Ishikawa (cell line): Measurements from ENCODE around the gene GRIN1.

Experiments
- CEBPB ChIP-seq: IDR thresholded peaks from 2 replicates; pipeline ENCODE4 v1.6.1; 2012
- EP300 ChIP-seq: IDR thresholded peaks from 2 replicates; pipeline ENCODE4 v1.6.1; 2012; ENCODE audit warnings: borderline replicate concordance
- MAX ChIP-seq: IDR thresholded peaks from 2 replicates; pipeline ENCODE4 v1.6.1; 2012
- RAD21 ChIP-seq: IDR thresholded peaks from 2 replicates; pipeline ENCODE4 v1.6.1; 2012; ENCODE audit warnings: low read depth
- TAF1 ChIP-seq: IDR thresholded peaks from 2 replicates; pipeline ENCODE4 v1.6.1; 2012; ENCODE audit warnings: low read depth, mild to moderate bottlenecking
- YY1 ChIP-seq: IDR thresholded peaks from 2 replicates; pipeline ENCODE4 v1.6.1; 2012; ENCODE audit warnings: low read depth

- TF ChIP-seq RAD21 = no peak
- no peak for TF ChIP-seq EP300
- no peak for TF ChIP-seq TAF1
- no peak for TF ChIP-seq MAX
- TF ChIP-seq YY1 = no peak
- no peak for TF ChIP-seq CEBPB
Measured at GRCh38 chr9:137192448-137192780, 53.5 kb downstream of the GRIN1 start.
